Fibroblast of lung (primary cell): Measurements from ENCODE around the gene SLFN14.

Experiments used
- EZH2 ChIP-seq: IDR thresholded peaks from 2 replicates; pipeline ENCODE4 v1.5.1; 2012; ENCODE audit warnings: low read length, control low read depth, mild to moderate bottlenecking; ENCODE audit errors: missing control alignments
- TF ChIP-seq, protein P1 (sequence below), 2 donors: IDR thresholded peaks in 1 of 2; conservative IDR thresholded peaks in 1 of 2; 1 replicate in 1 of 2; 2 replicates in 1 of 2; pipeline ENCODE4 v1.5.1; 2011 to 2012; ENCODE audit warnings: low read length in 2 of 2, control low read depth in 1 of 2, inconsistent platforms in 1 of 2, low read depth in 1 of 2, mild to moderate bottlenecking in 1 of 2

DNA sequence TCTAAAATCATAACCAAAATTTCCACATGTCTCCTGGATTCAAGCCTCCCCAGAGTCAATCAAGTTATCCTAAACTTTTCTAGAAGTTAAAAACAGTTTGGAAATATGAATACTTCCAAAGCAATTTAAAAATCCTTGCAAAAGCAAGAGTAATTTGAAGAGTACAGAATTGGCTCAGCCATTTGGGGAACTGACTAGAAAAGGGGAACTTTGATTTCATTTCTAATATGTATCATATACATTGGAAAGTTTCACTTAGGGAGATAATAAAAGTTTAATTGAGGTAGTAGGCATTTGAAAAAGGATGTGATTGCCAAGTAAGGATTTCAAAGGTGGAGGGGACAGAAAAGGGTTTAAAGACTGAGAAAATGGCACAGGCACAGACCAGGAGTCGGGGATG is 14.1 kb downstream of the SLFN14 start:
- TF ChIP-seq, protein P1, sequence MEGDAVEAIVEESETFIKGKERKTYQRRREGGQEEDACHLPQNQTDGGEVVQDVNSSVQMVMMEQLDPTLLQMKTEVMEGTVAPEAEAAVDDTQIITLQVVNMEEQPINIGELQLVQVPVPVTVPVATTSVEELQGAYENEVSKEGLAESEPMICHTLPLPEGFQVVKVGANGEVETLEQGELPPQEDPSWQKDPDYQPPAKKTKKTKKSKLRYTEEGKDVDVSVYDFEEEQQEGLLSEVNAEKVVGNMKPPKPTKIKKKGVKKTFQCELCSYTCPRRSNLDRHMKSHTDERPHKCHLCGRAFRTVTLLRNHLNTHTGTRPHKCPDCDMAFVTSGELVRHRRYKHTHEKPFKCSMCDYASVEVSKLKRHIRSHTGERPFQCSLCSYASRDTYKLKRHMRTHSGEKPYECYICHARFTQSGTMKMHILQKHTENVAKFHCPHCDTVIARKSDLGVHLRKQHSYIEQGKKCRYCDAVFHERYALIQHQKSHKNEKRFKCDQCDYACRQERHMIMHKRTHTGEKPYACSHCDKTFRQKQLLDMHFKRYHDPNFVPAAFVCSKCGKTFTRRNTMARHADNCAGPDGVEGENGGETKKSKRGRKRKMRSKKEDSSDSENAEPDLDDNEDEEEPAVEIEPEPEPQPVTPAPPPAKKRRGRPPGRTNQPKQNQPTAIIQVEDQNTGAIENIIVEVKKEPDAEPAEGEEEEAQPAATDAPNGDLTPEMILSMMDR (conservative IDR thresholded peaks at IDR 0.05 in 1 of 2, IDR thresholded peaks at IDR 0.05 in 1 of 2; ENCODE audit: low read depth in 1 of 2, low read length in 2 of 2) = no peak
- TF ChIP-seq EZH2 = no peak
